Colon (tissue), 2 donors: ENCODE data around the gene FGD5.
"Not testable (repeated sequence)": the region's sequence is repeated elsewhere in the genome, so short reads cannot be mapped to it uniquely, and the experiment has no call there.

Experiments
- FAIRE-seq: peaks from 2 replicates; lab custom pipeline; 2012; peaks lifted over from hg19 to GRCh38; lab: Jason Lieb, UNC
- donor health status: control.
- donor health status: control.

FGD5 gene

GRCh38 chr3:14805961-14806537 is 12.7 kb upstream of the FGD5 start:
- no peak for FAIRE-seq

GRCh38 chr3:14806641-14807263 is 12.0 kb upstream of the FGD5 start:
- no peak for FAIRE-seq

GRCh38 chr3:14808025-14808424 is 10.7 kb upstream of the FGD5 start:
- FAIRE-seq, result no peak

- FAIRE-seq, result no peak
These were observed 10.1 kb upstream of the FGD5 start for GRCh38 chr3:14808502-14809266.

- FAIRE-seq, result not testable (repeated sequence)
These were observed 9.2 kb upstream of the FGD5 start for GRCh38 chr3:14809611-14810010.

GRCh38 chr3:14810070-14810791 is 8.5 kb upstream of the FGD5 start:
- FAIRE-seq, result no peak

GRCh38 chr3:14810801-14811661 is 7.7 kb upstream of the FGD5 start:
- no peak for FAIRE-seq

- no peak for FAIRE-seq
These were observed 7.1 kb upstream of the FGD5 start for GRCh38 chr3:14811684-14812083.

- FAIRE-seq, result no peak
These were observed 6.5 kb upstream of the FGD5 start for GRCh38 chr3:14812196-14812790.

GRCh38 chr3:14814411-14814871 is 4.3 kb upstream of the FGD5 start:
- FAIRE-seq, result no peak

- no peak for FAIRE-seq
These were observed 2.4 kb upstream of the FGD5 start for GRCh38 chr3:14816359-14816758.

GRCh38 chr3:14819671-14820070 is 909 bp downstream of the FGD5 start:
- FAIRE-seq, result no peak

GRCh38 chr3:14820156-14820555 is 1.4 kb downstream of the FGD5 start:
- FAIRE-seq, result no peak

GRCh38 chr3:14821151-14821550 is 2.4 kb downstream of the FGD5 start:
- no peak for FAIRE-seq

GRCh38 chr3:14822134-14822533 is 3.4 kb downstream of the FGD5 start:
- FAIRE-seq, result no peak

- FAIRE-seq, result no peak
These were observed 4.1 kb downstream of the FGD5 start for GRCh38 chr3:14822670-14823390.

- no peak for FAIRE-seq
These were observed 4.6 kb downstream of the FGD5 start for GRCh38 chr3:14823393-14823792.

GRCh38 chr3:14823910-14824629 is 5.3 kb downstream of the FGD5 start:
- no peak for FAIRE-seq

GRCh38 chr3:14824646-14825045 is 5.9 kb downstream of the FGD5 start:
- no peak for FAIRE-seq

- FAIRE-seq, result no peak
These were observed 7.3 kb downstream of the FGD5 start for GRCh38 chr3:14826069-14826468.
